ENCODE measurements around the gene KLHL18. TPM values are rescaled to one million over a fixed set of nuclear protein-coding genes. Genes with fewer than 3 reads are reported as not detected.

The KLHL18 gene
- total RNA-seq, 1 donor from 2014 or later = 23.5 TPM

- Histone ChIP-seq H3K27ac (no peak overlapping the region), H3K4me1 (peaks cover 6% of the 10 kb centered on the region), H3K36me3 (no peaks in the 10 kb centered on the region), H3K27me3 (no peaks in the 10 kb centered on the region), H3K4me3 (no peak overlapping the region), H3K9me3 (no peaks in the 10 kb centered on the region)
- intact Hi-C loops (cut with DNase I) = no loop called here
- no peak for TF ChIP-seq CTCF (IDR thresholded peaks at IDR 0.05)
- DNase-seq = no peak
- peak; percentile 72 for ATAC-seq
These were observed 15.8 kb upstream of the KLHL18 start for GRCh38 chr3:47266709-47267489.

DNA sequence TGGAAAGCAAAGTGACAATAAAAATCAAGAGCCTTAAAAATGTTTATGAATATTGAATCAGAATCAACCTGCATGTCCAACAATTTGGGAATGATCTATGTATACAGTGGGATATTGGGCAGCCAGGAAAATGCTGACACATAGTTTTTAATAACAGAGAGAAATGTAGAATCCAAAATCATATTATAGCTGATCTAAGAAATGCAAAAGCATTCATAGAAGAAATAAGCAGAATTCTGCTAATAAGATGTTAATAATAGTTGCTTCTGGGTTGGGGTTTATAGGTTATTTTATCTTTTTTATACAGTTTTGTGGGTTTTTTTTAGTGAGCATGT, 15.3 kb upstream of the KLHL18 start:
- DNase-seq = no peak
- no peak overlapping the region for H3K27ac ChIP-seq
- H3K4me1 ChIP-seq = peaks cover 6% of the 10 kb centered on the region
- no peak overlapping the region for H3K4me3 ChIP-seq
- no peak for TF ChIP-seq CTCF (IDR thresholded peaks at IDR 0.05)
- no peaks in the 10 kb centered on the region for H3K9me3 ChIP-seq
- intact Hi-C loops (cut with DNase I) = no loop called here
- no peaks in the 10 kb centered on the region for H3K27me3 ChIP-seq
- no peaks in the 10 kb centered on the region for H3K36me3 ChIP-seq
- ATAC-seq = no peak

DNA sequence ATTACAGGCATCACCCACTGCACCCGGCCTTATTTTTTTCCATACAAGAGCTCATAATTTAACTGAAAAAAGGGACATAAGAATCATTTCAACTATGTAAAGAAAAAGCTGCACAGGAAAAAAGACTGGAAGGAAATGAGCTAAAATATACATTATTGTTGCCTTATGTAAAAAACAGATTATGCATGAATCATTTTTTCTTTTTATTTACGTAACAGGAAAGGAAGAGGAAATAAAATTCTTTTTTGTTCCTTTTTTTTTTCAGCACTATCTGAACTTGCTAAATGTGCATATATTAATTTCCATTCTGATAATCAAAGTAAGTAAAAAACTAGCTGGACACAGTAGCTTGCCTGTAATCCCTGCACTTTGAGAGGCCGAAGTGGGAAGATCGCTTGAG, 12.2 kb upstream of the KLHL18 start:
- DNase-seq = no peak
- no peak for ATAC-seq
- intact Hi-C loops (cut with DNase I) = no loop called here

DNA sequence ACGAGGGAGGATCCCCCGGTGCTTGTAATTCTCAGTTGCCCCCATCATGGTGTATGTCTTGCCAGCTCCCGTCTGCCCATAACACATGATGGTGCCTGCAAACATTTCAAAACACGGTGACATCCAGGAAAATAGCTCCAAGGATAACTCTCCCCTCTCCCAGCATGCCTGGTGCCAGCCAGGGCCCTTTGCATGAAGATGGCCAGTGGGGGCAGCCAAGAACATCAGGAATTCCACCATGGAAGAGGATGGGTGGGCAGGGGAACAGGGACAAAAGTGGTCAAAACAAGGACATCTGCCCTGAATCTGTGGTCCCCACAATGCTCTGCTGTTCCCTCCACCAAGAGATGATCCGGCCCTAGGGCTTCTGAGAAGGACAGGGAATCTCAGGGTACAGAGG, 9.2 kb upstream of the KLHL18 start:
- no peak for TF ChIP-seq CTCF (IDR thresholded peaks at IDR 0.05)
- intact Hi-C loops (cut with DNase I) = no loop called here
- Histone ChIP-seq H3K36me3 (peaks cover 6% of the 10 kb centered on the region), H3K4me1 (no peaks in the 10 kb centered on the region), H3K9me3 (no peaks in the 10 kb centered on the region), H3K4me3 (no peak overlapping the region), H3K27ac (no peak overlapping the region), H3K27me3 (no peaks in the 10 kb centered on the region)
- ATAC-seq (no peak), DNase-seq (no peak)

More for the DNA sequence above, 12.2 kb upstream of the KLHL18 start:
- TF ChIP-seq CTCF (IDR thresholded peaks at IDR 0.05) = no peak
- no peak overlapping the region for H3K27ac ChIP-seq
- no peaks in the 10 kb centered on the region for H3K27me3 ChIP-seq
- H3K4me3 ChIP-seq = no peak overlapping the region
- H3K9me3 ChIP-seq = no peaks in the 10 kb centered on the region
- H3K36me3 ChIP-seq = peaks cover 6% of the 10 kb centered on the region
- peaks cover 6% of the 10 kb centered on the region for H3K4me1 ChIP-seq

- intact Hi-C loops (cut with DNase I) = no loop called here
- peaks cover 6% of the 10 kb centered on the region for H3K36me3 ChIP-seq
- H3K4me3 ChIP-seq = no peak overlapping the region
- H3K27ac ChIP-seq = no peak overlapping the region
- no peaks in the 10 kb centered on the region for H3K4me1 ChIP-seq
- no peaks in the 10 kb centered on the region for H3K27me3 ChIP-seq
- no peak for TF ChIP-seq CTCF (IDR thresholded peaks at IDR 0.05)
- ATAC-seq = no peak
- no peak for DNase-seq
- no peaks in the 10 kb centered on the region for H3K9me3 ChIP-seq
These were observed 8.1 kb upstream of the KLHL18 start for GRCh38 chr3:47274652-47275051.

GRCh38 chr3:47276558-47276957, 6.2 kb upstream of the KLHL18 start:
- Histone ChIP-seq H3K9me3 (no peaks in the 10 kb centered on the region), H3K4me3 (no peak overlapping the region), H3K27me3 (no peaks in the 10 kb centered on the region), H3K27ac (no peak overlapping the region), H3K4me1 (no peaks in the 10 kb centered on the region), H3K36me3 (peaks cover 6% of the 10 kb centered on the region)
- DNase-seq = no peak
- no peak for TF ChIP-seq CTCF (IDR thresholded peaks at IDR 0.05)
- ATAC-seq = peak; percentile 70
- intact Hi-C loops (cut with DNase I) = no loop called here
